Aorta (tissue), 5 donors: ENCODE results near the gene CD3D. TPM values are rescaled to one million over a fixed set of nuclear protein-coding genes. Genes with fewer than 3 reads are reported as not detected.
"Not testable (repeated sequence)": the region's sequence is repeated elsewhere in the genome, so short reads cannot be mapped to it uniquely, and the experiment has no call there.

Source experiments
- ATAC-seq: fragments of 200-7000 bp; cut with Tn5 transposase; one replicate; pipeline ENCODE4 v1.9.1; 2022; ENCODE audit warnings: moderate library complexity; ENCODE audit not compliant: low FRiP score
- DNase-seq, 2 donors: peaks; one replicate each; pipeline ENCODE4 v3.0.0-alpha.2; 2020
- H3K27ac ChIP-seq, 2 donors: one replicate each; pipeline ENCODE4 v1.5.1; 2013; ENCODE audit warnings: low read length in 2 of 2, mild to moderate bottlenecking in 2 of 2, moderate library complexity in 2 of 2, control low read depth in 1 of 2, inconsistent platforms in 1 of 2, low read depth in 1 of 2
- H3K27me3 ChIP-seq, 2 donors: one replicate each; pipeline ENCODE4 v1.6.1; 2013; ENCODE audit warnings: control low read depth in 1 of 2, low read length in 1 of 2, mild to moderate bottlenecking in 1 of 2, moderate library complexity in 1 of 2; ENCODE audit not compliant: insufficient read depth in 2 of 2, control insufficient read depth in 1 of 2
- H3K36me3 ChIP-seq, 2 donors: one replicate each; pipeline ENCODE4 v1.6.1; 2013; ENCODE audit warnings: control low read depth in 1 of 2, low read length in 1 of 2, mild to moderate bottlenecking in 1 of 2; ENCODE audit not compliant: insufficient read depth in 2 of 2, control insufficient read depth in 1 of 2
- H3K4me1 ChIP-seq, 2 donors: one replicate each; pipeline ENCODE4 v1.6.1; 2013; ENCODE audit warnings: low read length in 2 of 2, control low read depth in 1 of 2, mild to moderate bottlenecking in 1 of 2, moderate library complexity in 1 of 2; ENCODE audit not compliant: insufficient read depth in 2 of 2, control insufficient read depth in 1 of 2
- H3K4me3 ChIP-seq, 2 donors: one replicate each; pipeline ENCODE4 v1.5.1; 2013; ENCODE audit warnings: low read length in 2 of 2, control low read depth in 1 of 2, mild to moderate bottlenecking in 1 of 2
- H3K9me3 ChIP-seq: one replicate; pipeline ENCODE4 v1.6.1; 2013; ENCODE audit warnings: mild to moderate bottlenecking, low read length; ENCODE audit not compliant: control insufficient read depth
- WGBS, 2 donors: extraction: QIAGEN DNeasy Blood & Tissue Kit; methylation state at CpG; one replicate each; pipeline ENCODE4 v1.1.7; 2013; 5-methylcytosine and 5-hydroxymethylcytosine counted together
- intact Hi-C, 2 donors: fragments of 100-400 bp; cut with DNase I; formaldehyde crosslinking; loops; one replicate each; pipeline versions ENCODE4 v1.14.2 to v1.15.0; 2022
- polyA plus RNA-seq, 2 donors: library from polyadenylated mRNA; stranded (reverse); fragments of 200-250 nt; gene quantifications; one replicate each; pipeline ENCODE4 v1.2.3, GENCODE V29; 2013
- total RNA-seq, 2 donors: library from RNA; stranded (reverse); fragmentation: NEBNext Ultra II Directional; extraction: Animal tissue kit (Norgen Biotek cat#: 25700); gene quantifications; one replicate each; pipeline ENCODE4 v1.2.1, GENCODE V29; 2021
- donor health status: healthy with polysubstance abuse.
- donor health status: Bipolar disorder and iron deficiency.
- donor health status: DM: no; HTN: no; CAD: no.
- donor health status: DM: no; HTN: no; CAD: no.
- donor health status: DM: yes; HTN: yes; CAD: no.

Gene CD3D
- total and polyA plus RNA-seq, 4 donors = 0.36 to 3.9 (median 3.1) TPM

- 39 to 42% methylated on average over 4 of the region's 4 CpGs for WGBS, 2 donors
- no peak for ATAC-seq
- no peaks in the 10 kb centered on the region for H3K9me3 ChIP-seq
- no peaks in the 10 kb centered on the region for H3K36me3 ChIP-seq
- H3K27ac ChIP-seq = no peak overlapping the region
- no peaks in the 10 kb centered on the region for H3K4me1 ChIP-seq
- intact Hi-C loops = no loop called here
- H3K4me3 ChIP-seq = no peak overlapping the region
- no peak for DNase-seq
- no peaks in the 10 kb centered on the region for H3K27me3 ChIP-seq
Observed at GRCh38 chr11:118311518-118311917, 31.0 kb downstream of the CD3D start.

DNA sequence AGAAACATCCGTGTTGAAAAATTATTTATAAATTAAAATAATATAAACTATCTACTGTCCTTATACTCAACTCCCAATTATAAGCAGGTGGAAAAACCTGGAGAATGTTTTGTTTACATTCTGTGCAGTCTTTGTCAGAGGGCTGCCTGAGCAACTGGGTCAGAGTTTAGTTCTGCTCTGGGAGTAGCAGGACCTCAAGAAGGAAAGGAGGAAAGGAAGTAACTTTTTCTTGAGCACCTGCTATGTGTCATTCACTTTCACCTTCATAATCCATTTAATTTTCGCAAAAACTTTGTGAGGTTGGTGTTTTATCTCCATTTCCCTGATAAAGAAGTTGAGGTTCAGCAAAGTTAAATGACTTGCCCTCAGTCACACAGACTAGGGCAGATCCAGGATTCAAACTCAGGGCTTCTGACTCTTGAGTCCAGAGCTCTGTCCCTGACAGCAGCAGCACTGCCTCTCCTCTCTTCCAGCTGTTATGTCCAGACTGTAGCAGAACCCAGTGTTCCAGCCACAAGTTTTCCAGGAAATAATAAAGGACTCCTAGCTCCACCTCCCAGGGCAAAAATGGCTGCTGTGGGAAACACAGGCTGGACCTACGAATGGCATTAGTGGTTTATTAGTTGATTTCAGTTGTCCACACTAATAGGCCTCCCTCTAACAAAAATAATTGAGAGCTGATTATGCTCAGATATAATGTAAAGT, 31.6 kb downstream of the CD3D start:
- Histone ChIP-seq H3K4me3 (no peak overlapping the region), H3K9me3 (no peaks in the 10 kb centered on the region), H3K36me3 (no peaks in the 10 kb centered on the region), H3K27me3 (no peaks in the 10 kb centered on the region), H3K27ac (no peak overlapping the region), H3K4me1 (no peaks in the 10 kb centered on the region)
- no peak for ATAC-seq
- intact Hi-C loops = no loop called here
- WGBS, 2 donors = 69 to 71% methylated on average over 3 of the region's 3 CpGs
- DNase-seq = no peak

GRCh38 chr11:118310271-118310670, 32.2 kb downstream of the CD3D start:
- intact Hi-C loops = no loop called here
- no peak overlapping the region for H3K4me3 ChIP-seq
- no peak for DNase-seq
- no peaks in the 10 kb centered on the region for H3K36me3 ChIP-seq
- H3K9me3 ChIP-seq = no peaks in the 10 kb centered on the region
- 87 to 91% methylated on average over 3 of the region's 3 CpGs for WGBS, 2 donors
- ATAC-seq = no peak
- no peaks in the 10 kb centered on the region for H3K27me3 ChIP-seq
- no peak overlapping the region for H3K27ac ChIP-seq
- H3K4me1 ChIP-seq = no peaks in the 10 kb centered on the region

GRCh38 chr11:118308995-118309528, 33.4 kb downstream of the CD3D start:
- H3K4me3 ChIP-seq, H3K4me1 ChIP-seq, H3K27me3 ChIP-seq, intact Hi-C loops, H3K9me3 ChIP-seq, H3K27ac ChIP-seq, DNase-seq, ATAC-seq, H3K36me3 ChIP-seq: not testable (repeated sequence)
- 84 to 87% methylated on average over 5 of the region's 5 CpGs for WGBS, 2 donors

DNA sequence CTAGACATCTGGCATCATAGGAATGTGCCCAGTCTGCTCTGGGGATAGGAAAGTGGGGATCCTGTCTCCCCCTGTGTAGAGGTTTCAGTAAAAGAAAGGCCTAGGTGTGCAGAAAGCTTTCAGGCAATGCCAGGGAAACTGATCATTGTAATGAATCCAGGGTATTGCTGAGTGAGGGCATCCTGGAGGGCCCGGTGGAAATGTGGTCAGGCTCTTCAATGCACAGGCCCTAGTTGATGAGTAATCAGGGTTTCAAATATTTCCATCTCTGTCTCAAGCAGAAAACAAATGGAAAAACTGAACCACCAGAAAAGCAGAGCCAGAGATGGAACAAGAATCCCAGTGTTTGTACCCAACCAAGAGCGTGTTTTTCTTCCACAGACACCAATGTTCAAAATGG, 35.9 kb downstream of the CD3D start:
- no peaks in the 10 kb centered on the region for H3K27me3 ChIP-seq

GRCh38 chr11:118305726-118306125, 36.8 kb downstream of the CD3D start:
- Histone ChIP-seq H3K36me3 (no peaks in the 10 kb centered on the region), H3K27ac (no peak overlapping the region), H3K27me3 (no peaks in the 10 kb centered on the region), H3K9me3 (no peaks in the 10 kb centered on the region), H3K4me3 (no peak overlapping the region), H3K4me1 (no peaks in the 10 kb centered on the region)
- WGBS, 2 donors = 50 to 55% methylated on average over 8 of the region's 8 CpGs
- ATAC-seq (no peak), DNase-seq (no peak)
- intact Hi-C loops = no loop called here

More for the DNA sequence above, 35.9 kb downstream of the CD3D start:
- Histone ChIP-seq H3K9me3 (no peaks in the 10 kb centered on the region), H3K27ac (no peak overlapping the region), H3K36me3 (no peaks in the 10 kb centered on the region), H3K4me1 (no peaks in the 10 kb centered on the region), H3K4me3 (no peak overlapping the region)
- 87 to 88% methylated on average over 2 of the region's 2 CpGs for WGBS, 2 donors
- intact Hi-C loops = no loop called here
- DNase-seq (no peak), ATAC-seq (no peak)

DNA sequence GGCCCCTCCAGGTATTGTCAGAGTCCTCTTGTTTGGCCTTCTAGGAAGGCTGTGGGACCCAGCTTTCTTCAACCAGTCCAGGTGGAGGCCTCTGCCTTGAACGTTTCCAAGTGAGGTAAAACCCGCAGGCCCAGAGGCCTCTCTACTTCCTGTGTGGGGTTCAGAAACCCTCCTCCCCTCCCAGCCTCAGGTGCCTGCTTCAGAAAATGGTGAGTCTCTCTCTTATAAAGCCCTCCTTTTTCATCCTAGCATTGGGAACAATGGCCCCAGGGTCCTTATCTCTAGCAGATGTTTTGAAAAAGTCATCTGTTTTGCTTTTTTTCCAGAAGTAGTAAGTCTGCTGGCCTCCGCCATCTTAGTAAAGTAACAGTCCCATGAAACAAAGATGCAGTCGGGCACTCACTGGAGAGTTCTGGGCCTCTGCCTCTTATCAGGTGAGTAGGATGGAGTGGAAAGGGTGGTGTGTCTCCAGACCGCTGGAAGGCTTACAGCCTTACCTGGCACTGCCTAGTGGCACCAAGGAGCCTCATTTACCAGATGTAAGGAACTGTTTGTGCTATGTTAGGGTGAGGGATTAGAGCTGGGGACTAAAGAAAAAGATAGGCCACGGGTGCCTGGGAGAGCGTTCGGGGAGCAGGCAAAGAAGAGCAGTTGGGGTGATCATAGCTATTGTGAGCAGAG, 37.8 kb downstream of the CD3D start, which contains the start of gene CD3E:
CD3E (plus strand) TSS at position 163 of the 681 bp plus-strand sequence; CDS start at position 386, 223 bp downstream.
- Histone ChIP-seq H3K27ac (no peak within 1 kb of the TSS), H3K4me1 (no peaks in the 10 kb centered on the region), H3K4me3 (no peak within 1 kb of the TSS), H3K9me3 (no peaks in the 10 kb centered on the region), H3K27me3 (no peaks in the 10 kb centered on the region), H3K36me3 (no peaks in the 10 kb centered on the region)
- ATAC-seq = no peak
- 82 to 85% methylated on average over 8 of the region's 8 CpGs for WGBS, 2 donors
- DNase-seq = no peak
- intact Hi-C loops = no loop called here

GRCh38 chr11:118304227-118304567, 38.3 kb downstream of the CD3D start:
- no peaks in the 10 kb centered on the region for H3K9me3 ChIP-seq
- intact Hi-C loops = no loop called here
- H3K36me3 ChIP-seq = no peaks in the 10 kb centered on the region
- H3K4me1 ChIP-seq = no peaks in the 10 kb centered on the region
- no peak overlapping the region for H3K27ac ChIP-seq
- peaks cover 0 to 1% of the 10 kb centered on the region in 2 donors for H3K27me3 ChIP-seq
- WGBS, 2 donors = 91 to 97% methylated on average over 1 of the region's 1 CpG
- H3K4me3 ChIP-seq = no peak overlapping the region
- DNase-seq (no peak), ATAC-seq (no peak)
